Transverse colon (tissue), 3 donors: ENCODE measurements around the gene TNFSF13.

Experiments used
- CTCF ChIP-seq, 5 experiments: fragments of 200-600 bp in 3 of 5; fragments of 450-650 bp in 2 of 5; sonication (generic) in 3 of 5; IDR thresholded peaks; 1 replicate in 2 of 5; 2 replicates in 3 of 5; pipeline ENCODE4 v1.5.1; 2016 to 2017; ENCODE audit warnings: antibody characterized with exemption in 5 of 5, inconsistent platforms in 3 of 5, mild to moderate bottlenecking in 2 of 5, moderate library complexity in 1 of 5
- EP300 ChIP-seq: sonication (generic); formaldehyde crosslinking; IDR thresholded peaks from one replicate; pipeline ENCODE4 v1.6.1; 2017; ENCODE audit warnings: antibody characterized with exemption, low read depth

DNA sequence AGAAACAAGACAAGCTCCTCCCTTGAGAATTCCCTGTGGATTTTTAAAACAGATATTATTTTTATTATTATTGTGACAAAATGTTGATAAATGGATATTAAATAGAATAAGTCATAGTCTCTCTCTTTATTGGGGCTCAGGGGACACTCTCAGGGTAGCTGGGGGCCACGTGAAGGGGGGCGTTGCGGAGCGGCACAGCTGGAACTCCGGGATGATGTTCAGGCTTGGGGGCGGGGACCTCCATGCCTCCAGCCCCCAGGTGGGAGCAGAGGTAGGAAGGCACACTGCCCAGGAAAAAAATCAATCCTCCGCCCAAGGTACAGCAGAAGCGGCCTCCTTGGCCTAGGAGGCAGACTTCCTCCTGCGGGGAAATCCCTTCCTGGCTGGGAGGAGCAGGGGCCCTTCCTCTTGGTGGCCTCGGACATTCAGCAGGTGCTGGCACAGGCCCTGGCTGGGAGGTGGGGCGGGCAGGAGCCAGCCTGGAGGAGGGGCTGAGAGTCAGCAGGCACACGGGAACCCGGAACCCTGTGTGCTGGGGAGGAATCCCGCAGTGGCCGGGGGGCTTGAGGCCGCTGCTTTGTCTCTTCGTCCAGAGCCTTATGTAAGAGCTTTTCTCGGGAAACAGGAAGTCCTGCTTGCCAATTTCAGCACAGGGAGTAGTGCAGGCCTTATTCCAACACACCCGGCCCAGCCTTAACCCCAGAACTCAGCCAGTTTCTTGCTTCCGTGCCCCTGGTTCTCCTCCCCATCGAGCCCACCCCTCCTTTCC lies 591 bp upstream of the TNFSF13 start:
- no peak for TF ChIP-seq CTCF (IDR thresholded peaks at IDR 0.05)
- peak; percentile 14 for TF ChIP-seq EP300
